ENCODE data around the gene CDKL2.

DNA sequence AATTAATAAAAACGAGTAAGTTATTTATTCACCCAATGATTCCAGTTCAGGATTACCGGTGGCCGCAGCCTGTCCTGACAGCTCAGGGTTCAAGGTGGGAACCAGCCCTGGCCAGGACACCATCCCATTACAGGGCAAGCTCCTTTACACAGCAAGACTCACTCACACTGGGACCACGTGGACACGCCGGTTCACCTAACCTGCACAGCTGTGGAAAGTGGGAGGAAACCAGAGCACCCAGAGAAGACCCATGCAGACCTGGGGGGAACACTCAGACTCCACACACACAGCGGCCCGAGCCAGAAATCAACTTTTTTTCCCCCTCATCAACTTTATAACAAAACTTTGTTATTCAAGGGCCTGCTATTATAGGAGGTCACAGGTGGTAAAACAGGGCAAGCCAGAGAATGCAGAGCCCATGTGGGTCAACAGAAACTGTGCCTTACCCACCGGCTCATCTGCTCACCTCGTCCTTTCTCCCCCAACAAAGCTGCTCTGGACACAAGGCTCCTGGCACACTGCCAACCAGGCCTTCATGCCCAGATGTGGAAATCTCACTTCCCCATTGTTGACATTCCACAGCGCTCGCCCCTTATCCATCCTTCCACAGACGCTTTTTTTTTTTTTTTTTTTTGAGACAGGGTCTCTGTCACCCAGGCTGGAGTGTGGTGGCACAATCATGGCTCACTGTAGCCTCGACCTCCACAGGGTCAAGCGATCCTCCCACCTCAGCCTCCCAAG, 82.5 kb downstream of the CDKL2 start:
- TF ChIP-seq, protein P1, sequence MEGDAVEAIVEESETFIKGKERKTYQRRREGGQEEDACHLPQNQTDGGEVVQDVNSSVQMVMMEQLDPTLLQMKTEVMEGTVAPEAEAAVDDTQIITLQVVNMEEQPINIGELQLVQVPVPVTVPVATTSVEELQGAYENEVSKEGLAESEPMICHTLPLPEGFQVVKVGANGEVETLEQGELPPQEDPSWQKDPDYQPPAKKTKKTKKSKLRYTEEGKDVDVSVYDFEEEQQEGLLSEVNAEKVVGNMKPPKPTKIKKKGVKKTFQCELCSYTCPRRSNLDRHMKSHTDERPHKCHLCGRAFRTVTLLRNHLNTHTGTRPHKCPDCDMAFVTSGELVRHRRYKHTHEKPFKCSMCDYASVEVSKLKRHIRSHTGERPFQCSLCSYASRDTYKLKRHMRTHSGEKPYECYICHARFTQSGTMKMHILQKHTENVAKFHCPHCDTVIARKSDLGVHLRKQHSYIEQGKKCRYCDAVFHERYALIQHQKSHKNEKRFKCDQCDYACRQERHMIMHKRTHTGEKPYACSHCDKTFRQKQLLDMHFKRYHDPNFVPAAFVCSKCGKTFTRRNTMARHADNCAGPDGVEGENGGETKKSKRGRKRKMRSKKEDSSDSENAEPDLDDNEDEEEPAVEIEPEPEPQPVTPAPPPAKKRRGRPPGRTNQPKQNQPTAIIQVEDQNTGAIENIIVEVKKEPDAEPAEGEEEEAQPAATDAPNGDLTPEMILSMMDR (IDR thresholded peaks at IDR 0.05; ENCODE audit: insufficient read depth, low read length, poor library complexity, severe bottlenecking) = no peak
- no peak for TF ChIP-seq EZH2phosphoT487 (conservative IDR thresholded peaks at IDR 0.05; ENCODE audit: low read length)
